Astrocyte (in vitro differentiated cells and primary cell): ENCODE measurements around the gene SFT2D1. TPM values are rescaled to one million over a fixed set of nuclear protein-coding genes. Genes with fewer than 3 reads are reported as not detected.
A peak's percentile ranks its signal among the peaks of the same experiment; 100 is the strongest.

Experiments
- DNase-seq: peaks from one replicate; pipeline ENCODE4 v3.0.0-alpha.2; 2010; ENCODE audit warnings: low read depth
- FAIRE-seq: peaks from 2 replicates; lab custom pipeline; 2011; peaks lifted over from hg19 to GRCh38; lab: Jason Lieb, UNC
- H2AFZ ChIP-seq: 2 replicates; pipeline ENCODE4 v1.6.0; 2012; ENCODE audit warnings: low read depth, low read length, inconsistent platforms
- H3K27ac ChIP-seq: 2 replicates; pipeline ENCODE4 v1.5.1; 2011; ENCODE audit warnings: low read depth, low read length, inconsistent platforms
- H3K27me3 ChIP-seq: 2 replicates; pipeline ENCODE4 v1.6.0; 2011; ENCODE audit warnings: low read length, inconsistent platforms; ENCODE audit not compliant: insufficient read depth
- H3K36me3 ChIP-seq: 2 replicates; pipeline ENCODE4 v1.5.1; 2011; ENCODE audit warnings: low read length, inconsistent platforms; ENCODE audit not compliant: insufficient read depth
- H3K4me1 ChIP-seq: 2 replicates; pipeline ENCODE4 v1.5.1; 2011; ENCODE audit warnings: low read length, inconsistent platforms; ENCODE audit not compliant: insufficient read depth
- H3K4me2 ChIP-seq: 2 replicates; pipeline ENCODE4 v1.6.0; 2012; ENCODE audit warnings: low read length, inconsistent platforms
- H3K4me3 ChIP-seq: 2 replicates; pipeline ENCODE4 v1.5.1; 2011; ENCODE audit warnings: low read depth, mild to moderate bottlenecking, low read length, inconsistent platforms; ENCODE audit not compliant: insufficient read depth
- H3K79me2 ChIP-seq: 2 replicates; pipeline ENCODE4 v1.6.0; 2012; ENCODE audit warnings: mild to moderate bottlenecking, low read length, inconsistent platforms; ENCODE audit not compliant: insufficient read depth
- H3K9ac ChIP-seq: 2 replicates; pipeline ENCODE4 v1.6.0; 2012; ENCODE audit warnings: mild to moderate bottlenecking, low read length, inconsistent platforms
- H3K9me3 ChIP-seq: 2 replicates; pipeline ENCODE4 v1.5.1; 2012; ENCODE audit warnings: low read depth, mild to moderate bottlenecking, low read length, inconsistent platforms; ENCODE audit not compliant: insufficient read depth
- H4K20me1 ChIP-seq: 2 replicates; pipeline ENCODE4 v1.6.0; 2012; ENCODE audit warnings: low read length, inconsistent platforms; ENCODE audit not compliant: insufficient read depth
- H3K27ac Mint-ChIP-seq: one replicate; pipeline ENCODE4 v1.8.0; 2021; ENCODE audit warnings: mild to moderate bottlenecking, mixed read lengths; ENCODE audit not compliant: unreplicated experiment
- H3K27me3 Mint-ChIP-seq: one replicate; pipeline ENCODE4 v1.8.0; 2021; ENCODE audit warnings: low read depth, mixed read lengths; ENCODE audit not compliant: unreplicated experiment
- H3K36me3 Mint-ChIP-seq: one replicate; pipeline ENCODE4 v1.8.0; 2021; ENCODE audit warnings: low read depth, mixed read lengths; ENCODE audit not compliant: unreplicated experiment
- H3K4me1 Mint-ChIP-seq: one replicate; pipeline ENCODE4 v1.8.0; 2021; ENCODE audit warnings: low read depth, mixed read lengths; ENCODE audit not compliant: unreplicated experiment
- H3K4me3 Mint-ChIP-seq: one replicate; pipeline ENCODE4 v1.8.0; 2021; ENCODE audit warnings: mild to moderate bottlenecking, moderate library complexity, mixed read lengths; ENCODE audit not compliant: unreplicated experiment
- H3K9me3 Mint-ChIP-seq: one replicate; pipeline ENCODE4 v1.8.0; 2021; ENCODE audit warnings: mild to moderate bottlenecking, mixed read lengths; ENCODE audit not compliant: unreplicated experiment
- CTCF ChIP-seq: IDR thresholded peaks from 2 replicates; pipeline ENCODE4 v1.5.1; 2011; ENCODE audit warnings: low read depth, mild to moderate bottlenecking, inconsistent platforms, low read length, moderate library complexity; ENCODE audit not compliant: insufficient read depth
- EZH2 ChIP-seq: IDR thresholded peaks from 2 replicates; pipeline ENCODE4 v1.6.1; 2012; ENCODE audit warnings: mild to moderate bottlenecking, low read length, inconsistent platforms; ENCODE audit not compliant: insufficient read depth
- total RNA-seq: library from RNA; stranded (reverse); gene quantifications from 2 replicates; pipeline ENCODE4 v1.2.1, GENCODE V29; 2021

The SFT2D1 gene
- total RNA-seq, 1 donor from 2014 or later: 63.9 TPM

GRCh38 chr6:166308033-166308768, 34.1 kb downstream of the SFT2D1 start, which contains the start of gene PRR18:
Gene PRR18 (minus strand): TSS chr6:166308392. CDS start chr6:166308142, 250 bp downstream.
- H3K36me3 Mint-ChIP-seq: no peaks in the 10 kb centered on the region
- no peaks in the 10 kb centered on the region for H3K9me3 ChIP-seq
- DNase-seq (no peak), FAIRE-seq (no peak)
- peaks cover 41% of the 10 kb centered on the region for H3K27me3 Mint-ChIP-seq
- H3K9me3 Mint-ChIP-seq: no peaks in the 10 kb centered on the region
- H3K4me3 ChIP-seq: peak within 1 kb of the TSS; percentile 37
- H2AFZ ChIP-seq: peak within 1 kb of the TSS; percentile 80
- H3K79me2 ChIP-seq: no peaks in the 10 kb centered on the region
- TF ChIP-seq CTCF (no peak), EZH2 (peak; percentile 83)
- no peaks in the 10 kb centered on the region for H3K36me3 ChIP-seq
- no peak within 1 kb of the TSS for H3K4me3 Mint-ChIP-seq
- H3K27me3 ChIP-seq: peaks cover 38% of the 10 kb centered on the region
- no peak within 1 kb of the TSS for H3K27ac Mint-ChIP-seq
- no peaks in the 10 kb centered on the region for H4K20me1 ChIP-seq
- no peak within 1 kb of the TSS for H3K9ac ChIP-seq
- no peaks in the 10 kb centered on the region for H3K4me1 Mint-ChIP-seq
- peak within 1 kb of the TSS; percentile 78 for H3K4me2 ChIP-seq
- no peak within 1 kb of the TSS for H3K27ac ChIP-seq
- H3K4me1 ChIP-seq: peaks cover 7% of the 10 kb centered on the region

DNA sequence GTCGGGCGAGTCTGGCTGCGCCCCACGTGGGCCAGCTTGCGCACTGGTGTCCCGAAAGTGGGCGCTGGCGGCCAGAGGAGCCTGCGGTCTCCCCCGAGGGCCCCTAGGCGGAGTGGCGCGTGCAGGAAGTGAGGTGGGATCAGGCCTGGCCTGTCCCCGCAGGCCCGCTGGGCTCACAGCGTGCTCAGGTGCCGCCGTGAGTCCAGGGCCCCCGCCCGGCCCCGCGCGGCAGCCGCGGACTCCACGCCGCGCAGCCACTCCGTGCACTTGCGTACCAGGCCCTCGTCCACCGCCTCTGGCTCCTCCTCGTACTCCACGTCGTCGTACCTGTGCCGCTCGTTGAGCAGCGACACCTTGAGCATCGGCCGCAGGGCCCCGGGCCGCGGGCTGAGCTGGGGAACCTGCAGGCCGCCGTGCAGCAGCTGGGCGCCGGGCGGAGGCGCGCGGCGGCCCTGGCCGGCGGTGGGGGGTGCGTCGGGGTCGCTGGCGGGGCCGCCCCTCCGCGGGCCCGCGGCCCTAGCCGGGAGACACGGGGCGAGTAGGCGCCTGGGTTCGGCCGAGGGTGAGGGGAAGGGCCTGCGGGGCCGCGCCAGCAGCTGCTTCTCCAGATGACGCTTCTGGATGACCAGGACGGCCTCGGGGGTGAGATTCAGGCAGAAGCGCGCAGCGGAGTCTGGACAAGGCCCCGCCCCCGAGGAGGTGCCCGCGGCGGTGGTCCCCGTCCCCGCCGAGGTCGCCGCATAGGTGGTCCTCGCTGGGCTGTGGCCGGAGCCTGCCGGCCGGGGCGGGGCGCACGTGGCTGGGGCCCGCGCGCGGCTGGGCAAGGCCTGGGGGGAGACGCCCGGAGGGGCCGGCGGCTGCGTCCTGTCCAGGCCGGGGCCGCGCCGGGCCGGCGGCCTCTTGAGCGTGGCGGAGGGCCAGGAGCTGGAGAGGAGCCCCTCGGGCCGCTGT, 35.0 kb downstream of the SFT2D1 start:
- Histone ChIP-seq H3K79me2 (no peaks in the 10 kb centered on the region), H3K36me3 (no peaks in the 10 kb centered on the region), H3K9ac (no peak overlapping the region), H3K27ac (no peak overlapping the region), H3K4me1 (peaks cover 7% of the 10 kb centered on the region), H3K27me3 (peaks cover 38% of the 10 kb centered on the region), H3K4me2 (peak overlapping the region; percentile 78), H4K20me1 (no peaks in the 10 kb centered on the region), H3K9me3 (no peaks in the 10 kb centered on the region), H2AFZ (peak overlapping the region; percentile 80), H3K4me3 (peak overlapping the region; percentile 37)
- TF ChIP-seq CTCF (no peak), EZH2 (peak; percentile 91)
- Mint-ChIP-seq H3K4me1 (no peaks in the 10 kb centered on the region), H3K36me3 (no peaks in the 10 kb centered on the region), H3K27me3 (peaks cover 50% of the 10 kb centered on the region), H3K27ac (no peak overlapping the region), H3K9me3 (no peaks in the 10 kb centered on the region), H3K4me3 (no peak overlapping the region)
- DNase-seq (no peak), FAIRE-seq (no peak)
